Measurements from ENCODE around the gene EML5.

GRCh38 chr14:88592031-88592430, 200.7 kb downstream of the EML5 start:
- no peak for TF ChIP-seq TAF1 (IDR thresholded peaks at IDR 0.05; ENCODE audit: borderline replicate concordance, insufficient read depth, low read length)
- TF ChIP-seq POLR2AphosphoS5 (IDR thresholded peaks at IDR 0.05; ENCODE audit: low read depth, low read length): no peak
- TF ChIP-seq SIN3A (IDR thresholded peaks at IDR 0.05; ENCODE audit: borderline replicate concordance, insufficient read depth, low read length): no peak
